ENCODE results near the gene EXOC3L1.

GRCh38 chr16:67204076-67204475 is 14.1 kb upstream of the EXOC3L1 start:
- TF ChIP-seq CTCF (IDR thresholded peaks at IDR 0.05) (no peak), POLR2A (IDR thresholded peaks at IDR 0.05) (no peak)
